ENCODE data around the gene KAT6B. TPM values are rescaled to one million over a fixed set of nuclear protein-coding genes. Genes with fewer than 3 reads are reported as not detected.

The KAT6B gene
- total and polyA plus RNA-seq, 2 of the 8 experiments (the other 6 are each of a cell fraction or from before 2014, with no cell fraction given) = 7.3 to 30.8 TPM

GRCh38 chr10:75032813-75033212 lies 206.4 kb downstream of the KAT6B start:
- H4K5ac ChIP-seq (ENCODE audit: insufficient read length, low read depth, low read length) = no peak overlapping the region
- no peaks in the 10 kb centered on the region for H3K23me2 ChIP-seq (ENCODE audit: low read depth, low read length)
- no peak overlapping the region for H2BK5ac ChIP-seq (ENCODE audit: low read depth, low read length)
- H3K4ac ChIP-seq (replicated peaks; ENCODE audit: insufficient read length, low read depth, low read length) = no peak overlapping the region
- H3K4me1 ChIP-seq (replicated peaks in 1 of 4; ENCODE audit: control insufficient read depth in 3 of 4, insufficient read depth in 4 of 4, low read length in 3 of 4) = no peaks in the 10 kb centered on the region
- H2BK12ac ChIP-seq (ENCODE audit: low read depth, low read length) = no peak overlapping the region
- no peak overlapping the region for H3K27ac ChIP-seq (ENCODE audit: low read depth, low read length)
- H3K79me1 ChIP-seq (ENCODE audit: low read depth, low read length) = no peaks in the 10 kb centered on the region; the same call in 1 of the 2 replicates
- no peaks in the 10 kb centered on the region; a peak in 1 of 7 replicates for H3K27me3 ChIP-seq (replicated peaks in 1 of 4; ENCODE audit: control insufficient read depth in 3 of 4, extremely low read depth in 1 of 4, insufficient read depth in 3 of 4, low read length in 3 of 4)
- no peak overlapping the region for H3K4me2 ChIP-seq (ENCODE audit: insufficient read depth in 1 of 2, low read depth in 2 of 2, low read length in 2 of 2)
- no peak overlapping the region for H2BK120ac ChIP-seq (replicated peaks; ENCODE audit: low read depth, low read length)
- H3K23ac ChIP-seq (ENCODE audit: insufficient read length) = no peak overlapping the region
- no peaks in the 10 kb centered on the region for H3K9me3 ChIP-seq (ENCODE audit: insufficient read depth in 2 of 2, low read depth in 1 of 2, low read length in 1 of 2)
- no peak overlapping the region for H4K8ac ChIP-seq (ENCODE audit: extremely low read depth, insufficient read depth, low read length)
- ChIA-PET POLR2A (ENCODE audit: partially characterized antibody) (no interaction called here), CTCF (ENCODE audit: partially characterized antibody) (interaction anchor here (0.6 to 3.3 kb wide), 6 partner anchors 8 to 76 kb away, joined by 3 to 14 read pairs (median 6); a partner anchor contains a TSS)
- no peak overlapping the region for H3K4me3 ChIP-seq (ENCODE audit: extremely low read depth in 1 of 4, insufficient read depth in 2 of 4, low read depth in 3 of 4, low read length in 4 of 4)
- FAIRE-seq (no peak), DNase-seq (ENCODE audit: low read depth in 1 of 2, low spot score in 2 of 2) (no peak)
- H3K79me2 ChIP-seq (ENCODE audit: control insufficient read depth in 1 of 2, insufficient read depth in 2 of 2, low read length in 2 of 2) = no peaks in the 10 kb centered on the region
- WGBS, 2 experiments (ENCODE audit: extremely low coverage in 1 of 2, insufficient coverage in 1 of 2, insufficient read length in 1 of 2, insufficient replicate concordance in 2 of 2, low coverage in 1 of 2, low lambda C conversion rate in 2 of 2, missing lambda C conversion rate in 1 of 2) = 89% methylated on average over 8 of the region's 8 CpGs; no CpG with 5 or more reads in 1 of the 2 experiments
- H3K9ac ChIP-seq (replicated peaks in 1 of 4; ENCODE audit: extremely low read depth in 1 of 4, low read depth in 3 of 4, low read length in 3 of 4) = no peak overlapping the region
- no peak overlapping the region for H3K14ac ChIP-seq (ENCODE audit: insufficient read length)
- H3K18ac ChIP-seq (ENCODE audit: extremely low read depth, low read length) = no peak overlapping the region
- no peak overlapping the region for H3K56ac ChIP-seq (replicated peaks; ENCODE audit: insufficient read length, low read depth, low read length)
- no peak overlapping the region for H4K91ac ChIP-seq (replicated peaks; ENCODE audit: insufficient read length, low read length)
- H3K36me3 ChIP-seq (ENCODE audit: control insufficient read depth in 2 of 4, insufficient read depth in 4 of 4, low read length in 3 of 4) = peaks cover 0 to 13% (median 6%) of the 10 kb centered on the region in 4 experiments; a peak in 4 of 8 replicates
- no peak overlapping the region for H2AK5ac ChIP-seq (ENCODE audit: low read depth, low read length)
- peaks cover 0 to 3% of the 10 kb centered on the region in 2 experiments for H4K20me1 ChIP-seq (replicated peaks in 1 of 2; ENCODE audit: control insufficient read depth in 1 of 2, insufficient read depth in 2 of 2, low read length in 2 of 2)
- H2AFZ ChIP-seq (ENCODE audit: low read length) = no peak overlapping the region
- no peak overlapping the region for H2BK15ac ChIP-seq (ENCODE audit: low read length)
- no peak overlapping the region for H2BK20ac ChIP-seq (ENCODE audit: low read length)
- TF ChIP-seq JUN (IDR thresholded peaks at IDR 0.05; ENCODE audit: low read depth, low read length) (no peak), GABPA (IDR thresholded peaks at IDR 0.05; ENCODE audit: borderline replicate concordance, insufficient read depth, low read length) (no peak), POLR2A (IDR thresholded peaks at IDR 0.05; ENCODE audit: control extremely low read depth in 1 of 2, low read depth in 2 of 2, low read length in 2 of 2) (no peak), TAF7 (optimal IDR thresholded peaks at IDR 0.05; ENCODE audit: borderline replicate concordance, low read depth, low read length) (no peak), EGR1 (IDR thresholded peaks at IDR 0.05; ENCODE audit: borderline replicate concordance, low read depth, low read length) (no peak), SRF (IDR thresholded peaks at IDR 0.05; ENCODE audit: low read depth, low read length) (no peak), RNF2 (IDR thresholded peaks at IDR 0.05; ENCODE audit: borderline replicate concordance, low read depth, low read length, missing control alignments, poor library complexity, severe bottlenecking) (no peak), PHF8 (conservative IDR thresholded peaks at IDR 0.05; ENCODE audit: low read depth, low read length) (no peak), ASH2L (IDR thresholded peaks at IDR 0.05; ENCODE audit: low read length) (no peak), CREB1 (IDR thresholded peaks at IDR 0.05) (no peak), MAX (IDR thresholded peaks at IDR 0.05) (no peak), USF2 (IDR thresholded peaks at IDR 0.05; ENCODE audit: low read length) (no peak), SUZ12 (IDR thresholded peaks at IDR 0.05; ENCODE audit: low read length) (no peak), TBP (IDR thresholded peaks at IDR 0.05; ENCODE audit: low read depth, low read length) (no peak)

All from H1 (cell line).